Ascending aorta (tissue), 2 donors: ENCODE measurements around the gene MSX1. TPM values are rescaled to one million over a fixed set of nuclear protein-coding genes. Genes with fewer than 3 reads are reported as not detected.

ENCODE experiments used
- DNase-seq, 2 donors: peaks; one replicate each; pipeline ENCODE4 v3.0.0-alpha.2; 2019; ENCODE audit warnings: low spot score in 2 of 2
- H3K27ac ChIP-seq, 2 donors: fragments of 200-600 bp; sonication (generic); one replicate each; pipeline ENCODE4 v1.5.1; 2016 to 2017; ENCODE audit warnings: mild to moderate bottlenecking in 1 of 2
- H3K27me3 ChIP-seq: fragments of 200-600 bp; sonication (generic); one replicate; pipeline ENCODE4 v1.5.1; 2017
- H3K36me3 ChIP-seq, 2 donors: fragments of 200-600 bp; sonication (generic); one replicate each; pipeline ENCODE4 v1.5.1; 2016
- H3K4me1 ChIP-seq, 2 donors: fragments of 200-600 bp; sonication (generic); one replicate each; pipeline ENCODE4 v1.5.1; 2016 to 2017; ENCODE audit warnings: mild to moderate bottlenecking in 1 of 2
- H3K4me3 ChIP-seq, 2 donors: fragments of 200-600 bp; sonication (generic); one replicate each; pipeline ENCODE4 v1.5.1; 2016 to 2017; ENCODE audit warnings: mild to moderate bottlenecking in 1 of 2
- H3K9me3 ChIP-seq, 2 donors: fragments of 200-600 bp; sonication (generic); one replicate each; pipeline ENCODE4 v1.5.1; 2016
- CTCF ChIP-seq, 3 experiments: fragments of 200-600 bp in 2 of 3; fragments of 450-650 bp in 1 of 3; sonication (generic) in 2 of 3; IDR thresholded peaks; one replicate each; pipeline ENCODE4 v1.5.1; 2016 to 2019; ENCODE audit warnings: antibody characterized with exemption in 3 of 3, mild to moderate bottlenecking in 1 of 3, moderate library complexity in 1 of 3
- intact Hi-C: fragments of 100-400 bp; cut with DNase I; formaldehyde crosslinking; loops from one replicate; pipeline ENCODE4 v1.15.1; 2023
- total RNA-seq: library from RNA; depleted of rRNA; stranded (reverse); fragments of >200 nt; gene quantifications from one replicate; pipeline ENCODE4 v1.1.0, GENCODE V29; 2016

MSX1 gene
- total RNA-seq, 1 donor from 2014 or later: 26.0 TPM

- no peak overlapping the region for H3K4me3 ChIP-seq
- no peaks in the 10 kb centered on the region for H3K9me3 ChIP-seq
- peaks cover 11% of the 10 kb centered on the region for H3K27me3 ChIP-seq
- no peak for TF ChIP-seq CTCF (IDR thresholded peaks at IDR 0.05)
- intact Hi-C loops: no loop called here
- DNase-seq: no peak
- H3K4me1 ChIP-seq: peaks cover 0 to 3% of the 10 kb centered on the region in 2 donors
- H3K27ac ChIP-seq: no peak overlapping the region
- H3K36me3 ChIP-seq: no peaks in the 10 kb centered on the region
These were observed 14.8 kb downstream of the MSX1 start for GRCh38 chr4:4874254-4874653.

GRCh38 chr4:4875147-4875546, 15.7 kb downstream of the MSX1 start:
- Histone ChIP-seq H3K36me3 (no peaks in the 10 kb centered on the region), H3K4me3 (no peak overlapping the region), H3K4me1 (peaks cover 0 to 3% of the 10 kb centered on the region in 2 donors), H3K27ac (no peak overlapping the region), H3K27me3 (peaks cover 11% of the 10 kb centered on the region), H3K9me3 (no peaks in the 10 kb centered on the region)
- TF ChIP-seq CTCF (IDR thresholded peaks at IDR 0.05): no peak
- intact Hi-C loops: no loop called here
- DNase-seq: no peak

- no peak overlapping the region for H3K27ac ChIP-seq
- intact Hi-C loops: no loop called here
- H3K27me3 ChIP-seq: peaks cover 11% of the 10 kb centered on the region
- H3K9me3 ChIP-seq: no peaks in the 10 kb centered on the region
- no peak for DNase-seq
- peaks cover 0 to 3% of the 10 kb centered on the region in 2 donors for H3K4me1 ChIP-seq
- no peak overlapping the region for H3K4me3 ChIP-seq
- no peaks in the 10 kb centered on the region for H3K36me3 ChIP-seq
- TF ChIP-seq CTCF (IDR thresholded peaks at IDR 0.05): no peak
These were observed 16.1 kb downstream of the MSX1 start for GRCh38 chr4:4875611-4876010.

GRCh38 chr4:4876945-4877661, 17.6 kb downstream of the MSX1 start:
- intact Hi-C loops: no loop called here
- no peak overlapping the region for H3K27ac ChIP-seq
- H3K27me3 ChIP-seq: peaks cover 2% of the 10 kb centered on the region

GRCh38 chr4:4880492-4880891, 21.0 kb downstream of the MSX1 start:
- H3K36me3 ChIP-seq: no peaks in the 10 kb centered on the region
- H3K4me1 ChIP-seq: no peaks in the 10 kb centered on the region
- no peaks in the 10 kb centered on the region for H3K9me3 ChIP-seq
- no peak overlapping the region for H3K27ac ChIP-seq
- intact Hi-C loops: no loop called here
- H3K27me3 ChIP-seq: no peaks in the 10 kb centered on the region
- no peak for DNase-seq
- TF ChIP-seq CTCF (IDR thresholded peaks at IDR 0.05): no peak
- no peak overlapping the region for H3K4me3 ChIP-seq

More at GRCh38 chr4:4876945-4877661, 17.6 kb downstream of the MSX1 start:
- no peaks in the 10 kb centered on the region for H3K9me3 ChIP-seq
- H3K4me3 ChIP-seq: no peak overlapping the region
- TF ChIP-seq CTCF (IDR thresholded peaks at IDR 0.05): no peak
- no peaks in the 10 kb centered on the region for H3K4me1 ChIP-seq
- DNase-seq: no peak
- no peaks in the 10 kb centered on the region for H3K36me3 ChIP-seq
